Ureter (tissue), 1 donor: ENCODE results near the gene APP. TPM values are rescaled to one million over a fixed set of nuclear protein-coding genes. Genes with fewer than 3 reads are reported as not detected.
"Not testable (repeated sequence)": the region's sequence is repeated elsewhere in the genome, so short reads cannot be mapped to it uniquely, and the experiment has no call there.

Experiments used
- DNase-seq: peaks from one replicate; pipeline ENCODE4 v3.0.0-alpha.2; 2020; ENCODE audit warnings: low spot score
- total RNA-seq: library from RNA; stranded (reverse); gene quantifications from one replicate; pipeline ENCODE4 v1.2.4, GENCODE V29; 2023
- donor health status: DM: yes; HTN: yes; CAD: no.

Gene APP
- total RNA-seq, 1 donor from 2014 or later: 491 TPM

GRCh38 chr21:26164311-26164710 is 6.3 kb downstream of the APP start:
- no peak for DNase-seq

DNA sequence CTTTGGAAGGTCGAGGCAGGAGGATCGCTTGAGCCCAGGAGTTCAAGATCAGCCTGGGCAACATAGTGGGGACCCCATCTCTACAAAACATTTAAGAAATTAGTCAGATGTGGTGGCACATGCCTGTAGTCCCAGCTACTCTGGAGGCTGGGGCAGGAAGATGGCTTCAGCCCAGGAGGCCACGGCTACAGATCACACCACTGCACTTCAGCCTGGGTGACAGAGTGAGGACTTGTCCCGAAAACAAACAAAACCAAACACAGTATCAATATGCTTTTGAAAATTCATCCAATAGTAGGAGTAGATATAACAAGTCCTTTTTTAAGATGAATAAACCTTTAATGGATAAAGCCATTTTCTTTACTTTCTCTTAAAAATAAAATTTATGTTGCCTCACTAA is 8.5 kb downstream of the APP start:
- no peak for DNase-seq

- DNase-seq: no peak
Observed at GRCh38 chr21:26159869-26160268, 10.7 kb downstream of the APP start.

DNA sequence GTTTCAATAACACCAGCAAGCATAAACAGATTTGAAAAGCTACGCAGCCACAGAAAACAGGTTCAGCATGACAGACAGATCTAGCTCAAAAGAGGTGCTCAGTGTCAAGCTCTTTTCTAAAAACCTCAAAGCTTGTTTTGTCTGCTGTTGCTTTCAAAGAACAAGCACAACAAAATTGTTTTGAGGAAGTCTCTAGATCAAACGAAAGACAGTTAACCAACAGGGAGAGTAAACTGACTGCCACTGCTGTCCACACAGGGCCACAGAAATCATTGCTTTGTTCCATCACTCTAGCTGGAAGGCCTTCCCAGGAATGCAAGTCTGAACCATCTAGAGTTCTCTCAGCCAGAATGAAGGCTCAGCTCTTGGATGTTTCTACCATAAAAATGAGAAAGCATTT is 12.8 kb downstream of the APP start:
- no peak for DNase-seq

- no peak for DNase-seq
Observed at GRCh38 chr21:26154753-26155152, 15.8 kb downstream of the APP start.

DNA sequence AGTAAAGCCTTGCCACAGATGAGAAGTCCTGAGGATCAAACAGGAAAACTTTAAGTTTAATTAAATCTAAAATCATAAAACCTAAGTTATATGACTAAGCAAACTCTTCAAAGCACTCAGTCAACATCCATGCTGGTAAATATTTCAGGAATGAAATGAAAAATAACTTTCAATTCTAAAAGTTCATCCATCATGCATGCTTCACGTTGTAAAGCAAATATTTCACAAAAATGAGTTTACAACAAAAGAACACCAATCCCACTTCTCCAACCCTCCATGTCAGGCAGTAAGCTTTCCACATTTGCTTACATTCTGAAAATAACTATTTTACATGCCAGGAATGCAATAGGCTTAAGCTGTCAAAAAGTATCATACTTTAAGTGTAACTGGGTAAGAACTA is 16.8 kb downstream of the APP start:
- no peak for DNase-seq

DNA sequence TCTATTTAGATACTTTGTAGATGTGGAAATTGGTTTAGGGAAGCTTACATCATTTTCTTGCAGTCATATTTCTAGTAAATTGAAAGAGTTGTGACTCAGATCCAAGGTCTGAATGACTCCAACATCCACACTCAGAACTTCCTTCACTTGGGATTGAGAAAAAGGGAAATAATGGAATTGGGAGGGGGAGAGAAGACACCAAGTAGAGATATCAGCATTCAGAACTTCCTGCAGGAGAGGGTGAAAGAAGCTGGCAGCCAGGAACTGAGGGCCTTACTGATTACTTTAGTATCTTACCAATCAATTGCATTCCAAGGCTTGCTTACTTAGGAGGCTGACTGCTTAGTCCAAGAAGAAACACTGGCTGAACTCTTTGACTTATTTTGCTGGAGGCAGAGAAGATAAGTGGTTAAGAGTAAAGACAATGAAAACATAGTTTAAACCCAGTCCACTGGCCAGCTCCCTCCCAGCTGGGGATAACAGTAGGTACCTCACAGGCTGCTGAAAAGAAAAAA is 21.7 kb downstream of the APP start:
- DNase-seq: no peak

DNA sequence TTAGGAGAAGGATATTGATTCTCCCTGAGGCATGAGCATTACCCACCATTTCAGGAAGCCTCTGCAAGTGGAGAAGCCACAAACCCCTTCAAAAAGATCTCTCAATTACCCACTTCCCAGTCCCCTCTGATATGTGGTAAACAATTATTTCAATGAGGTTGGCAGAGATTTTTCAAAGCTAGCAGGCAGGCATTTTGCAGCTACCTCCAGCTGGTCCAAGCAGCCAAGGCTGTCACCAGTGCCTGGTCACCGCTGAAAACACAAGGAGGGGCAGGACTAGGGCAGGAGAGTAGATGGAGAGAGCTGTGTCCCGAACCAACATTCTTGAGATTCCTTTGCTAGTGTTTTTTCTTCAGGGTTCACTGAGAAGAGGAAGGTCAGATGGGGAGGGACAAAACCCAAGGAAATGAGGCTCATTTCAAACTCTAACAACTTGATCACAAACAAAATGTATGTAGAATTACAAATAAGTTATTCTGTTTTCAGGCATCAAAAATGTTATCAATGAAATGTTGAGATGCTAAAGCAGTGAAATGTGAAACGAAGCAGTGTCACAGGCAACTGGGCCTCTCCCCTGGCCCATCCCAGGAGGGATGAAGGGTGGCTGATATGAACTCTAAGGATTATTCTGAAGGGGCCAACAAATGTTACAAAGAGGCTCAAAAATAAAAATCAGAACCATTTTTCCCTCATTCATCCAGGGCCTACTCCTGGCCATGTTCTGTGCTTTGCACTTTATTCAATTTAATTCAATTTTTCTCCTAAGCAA is 22.3 kb downstream of the APP start:
- no peak for DNase-seq

DNA sequence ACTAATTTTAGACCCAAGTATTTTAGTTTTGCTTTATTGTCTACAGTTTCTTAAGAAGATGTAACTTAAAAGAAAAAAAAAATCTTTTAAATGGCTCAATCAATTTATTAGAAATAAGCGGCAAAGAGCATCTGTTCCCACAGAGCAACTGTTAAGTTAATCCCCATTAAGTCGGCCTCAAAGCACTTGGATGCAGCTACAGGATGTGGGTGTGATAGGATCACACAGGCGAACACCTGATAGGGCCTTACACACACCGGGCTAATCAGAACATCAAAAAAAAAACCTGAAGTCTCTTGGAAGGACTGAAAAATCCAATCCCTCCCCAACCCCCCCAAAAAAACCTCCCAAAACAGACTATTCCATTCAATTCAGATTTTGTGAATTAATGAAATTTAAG is 23.0 kb downstream of the APP start:
- DNase-seq: no peak

GRCh38 chr21:26146681-26147080 is 23.9 kb downstream of the APP start:
- DNase-seq: no peak

DNA sequence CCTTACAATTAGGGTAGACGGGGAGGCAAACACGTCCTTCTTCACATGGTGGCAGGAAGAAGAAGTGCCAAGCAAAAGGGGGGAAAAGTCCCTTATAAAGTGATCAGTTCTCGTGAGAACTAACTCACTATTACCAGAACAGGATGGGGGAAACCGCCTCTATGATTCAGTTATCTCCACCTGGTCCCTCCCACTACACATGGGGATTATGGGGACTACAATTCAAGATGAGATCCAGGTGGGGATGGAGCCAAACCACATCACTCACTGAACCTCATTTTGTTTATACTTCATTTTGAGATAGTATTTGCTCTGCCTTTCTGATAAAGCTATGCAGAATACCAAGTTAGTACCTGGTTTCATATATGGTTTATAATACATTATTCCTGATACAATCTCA is 26.5 kb downstream of the APP start:
- DNase-seq: no peak

DNA sequence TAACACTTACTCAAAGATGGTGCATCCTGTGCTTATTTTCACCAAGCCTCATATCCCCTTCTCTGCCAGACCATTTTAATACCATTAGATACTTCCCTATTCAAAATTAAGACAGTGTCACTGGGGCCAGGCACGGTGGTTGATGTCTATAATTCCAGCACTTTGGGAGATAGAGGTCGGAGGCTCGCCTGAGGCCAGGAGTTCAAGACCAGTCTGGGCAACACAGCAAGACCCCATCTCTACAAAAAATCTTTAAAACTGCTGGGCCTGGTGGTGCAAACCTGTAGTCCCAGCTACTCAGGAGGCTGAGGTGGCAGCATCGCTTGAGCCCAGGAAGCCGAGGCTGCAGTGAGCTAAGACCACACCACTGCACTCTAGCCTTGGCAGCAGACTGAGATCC is 28.2 kb downstream of the APP start:
- no peak for DNase-seq

DNA sequence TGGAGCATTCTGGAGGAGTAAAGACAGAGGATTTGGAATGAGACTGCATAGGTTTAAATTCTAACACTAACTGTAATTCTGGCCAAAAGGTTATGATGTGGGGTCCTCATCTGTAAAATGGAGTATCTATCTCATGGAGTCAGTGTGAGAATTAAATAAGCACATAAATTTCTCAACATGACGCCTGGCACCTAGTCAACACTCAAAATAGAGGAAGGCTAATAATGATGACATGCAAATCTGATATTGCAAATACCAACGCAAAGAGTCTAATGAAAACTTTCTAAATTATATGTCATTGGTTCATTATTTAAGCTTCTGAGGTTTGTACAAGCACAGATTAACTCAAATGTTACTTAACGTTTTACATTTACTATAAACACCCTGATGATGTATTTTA is 29.6 kb downstream of the APP start:
- no peak for DNase-seq

GRCh38 chr21:26140164-26140579 is 30.4 kb downstream of the APP start:
- no peak for DNase-seq

GRCh38 chr21:26138615-26139257 is 31.8 kb downstream of the APP start:
- DNase-seq: no peak

DNA sequence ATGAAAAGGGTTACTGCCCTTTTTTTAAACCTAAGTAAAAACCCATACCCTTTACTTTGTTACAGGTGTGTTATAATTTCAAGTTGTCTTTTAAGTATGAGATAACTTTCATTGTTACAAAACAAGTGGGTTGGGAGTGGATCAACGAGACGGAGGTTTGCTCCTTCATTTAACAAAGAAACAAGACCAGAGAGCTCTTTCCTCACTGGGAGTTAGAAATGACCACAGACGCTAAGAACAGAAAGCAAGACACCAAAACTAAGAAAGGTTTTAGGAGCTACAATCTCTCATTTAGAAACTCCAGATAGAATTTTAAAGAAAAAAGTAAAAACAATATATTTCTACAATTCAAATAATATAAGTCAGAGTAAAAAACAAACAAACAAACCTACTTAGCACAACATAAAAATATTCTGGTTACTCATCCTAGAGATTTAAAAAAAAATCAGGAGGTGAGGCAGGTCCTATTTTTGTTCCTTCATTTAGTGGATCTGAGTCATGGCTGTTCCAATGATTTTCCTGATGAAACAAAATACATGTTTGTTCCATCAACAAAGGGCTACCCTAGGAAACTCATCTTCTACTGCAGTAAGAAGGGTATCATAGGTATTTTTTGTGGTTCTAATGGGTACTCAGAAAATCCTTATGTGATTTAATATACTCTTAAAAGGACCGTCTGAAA is 33.0 kb downstream of the APP start:
- DNase-seq: no peak

GRCh38 chr21:26136671-26137070 is 33.9 kb downstream of the APP start:
- DNase-seq: no peak

GRCh38 chr21:26135520-26135919 is 35.0 kb downstream of the APP start:
- DNase-seq: no peak

DNA sequence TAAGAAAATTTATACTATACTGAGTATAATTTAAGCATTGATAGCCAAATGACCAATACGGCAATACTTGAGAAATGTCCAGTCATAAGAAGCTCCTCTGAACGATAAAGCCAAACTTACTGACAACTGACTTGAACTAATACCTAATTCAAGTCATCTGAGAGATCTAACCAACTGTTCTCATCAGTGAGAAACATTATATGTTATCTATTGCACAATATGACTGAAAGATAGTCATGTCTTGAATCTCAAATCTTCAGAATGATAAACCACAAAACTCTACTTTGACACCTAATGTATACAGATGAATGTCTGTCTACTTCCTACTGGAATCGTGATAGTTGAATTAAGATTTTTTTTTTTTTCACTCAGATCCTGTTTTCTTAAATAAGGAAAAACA is 39.0 kb downstream of the APP start:
- DNase-seq: no peak

GRCh38 chr21:26131053-26131452 is 39.5 kb downstream of the APP start:
- not testable (repeated sequence) for DNase-seq

GRCh38 chr21:26130249-26130881 is 40.2 kb downstream of the APP start:
- no peak for DNase-seq

- no peak for DNase-seq
Observed at GRCh38 chr21:26127918-26128317, 42.7 kb downstream of the APP start.
